Measurements from ENCODE around the gene CALR3. TPM values are rescaled to one million over a fixed set of nuclear protein-coding genes. Genes with fewer than 3 reads are reported as not detected.

The CALR3 gene
- total RNA-seq, 4 donors from 2014 or later = not detected

- intact Hi-C loops (cut with DNase I) = no loop called here
- no peak for DNase-seq (ENCODE audit: extremely low spot score)
- peaks cover 11 to 88% (median 64%) of the 10 kb centered on the region in 4 donors for H3K36me3 ChIP-seq
These were observed 62.0 kb downstream of the CALR3 start for GRCh38 chr19:16433986-16434385.

GRCh38 chr19:16429759-16430091 is 66.2 kb downstream of the CALR3 start:
- 83% methylated on average over 2 of the region's 3 CpGs for WGBS

More at GRCh38 chr19:16433986-16434385, 62.0 kb downstream of the CALR3 start:
- H3K4me1 ChIP-seq = peaks cover 31 to 35% (median 34%) of the 10 kb centered on the region in 4 donors
- H3K4me3 ChIP-seq = no peak overlapping the region
- TF ChIP-seq POLR2A (IDR thresholded peaks at IDR 0.05; ENCODE audit: low read depth) = no peak
- TF ChIP-seq, protein P1, sequence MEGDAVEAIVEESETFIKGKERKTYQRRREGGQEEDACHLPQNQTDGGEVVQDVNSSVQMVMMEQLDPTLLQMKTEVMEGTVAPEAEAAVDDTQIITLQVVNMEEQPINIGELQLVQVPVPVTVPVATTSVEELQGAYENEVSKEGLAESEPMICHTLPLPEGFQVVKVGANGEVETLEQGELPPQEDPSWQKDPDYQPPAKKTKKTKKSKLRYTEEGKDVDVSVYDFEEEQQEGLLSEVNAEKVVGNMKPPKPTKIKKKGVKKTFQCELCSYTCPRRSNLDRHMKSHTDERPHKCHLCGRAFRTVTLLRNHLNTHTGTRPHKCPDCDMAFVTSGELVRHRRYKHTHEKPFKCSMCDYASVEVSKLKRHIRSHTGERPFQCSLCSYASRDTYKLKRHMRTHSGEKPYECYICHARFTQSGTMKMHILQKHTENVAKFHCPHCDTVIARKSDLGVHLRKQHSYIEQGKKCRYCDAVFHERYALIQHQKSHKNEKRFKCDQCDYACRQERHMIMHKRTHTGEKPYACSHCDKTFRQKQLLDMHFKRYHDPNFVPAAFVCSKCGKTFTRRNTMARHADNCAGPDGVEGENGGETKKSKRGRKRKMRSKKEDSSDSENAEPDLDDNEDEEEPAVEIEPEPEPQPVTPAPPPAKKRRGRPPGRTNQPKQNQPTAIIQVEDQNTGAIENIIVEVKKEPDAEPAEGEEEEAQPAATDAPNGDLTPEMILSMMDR (IDR thresholded peaks at IDR 0.05) = no peak
- TF ChIP-seq EP300 (IDR thresholded peaks at IDR 0.05) = no peak
- TF ChIP-seq POLR2AphosphoS5 (IDR thresholded peaks at IDR 0.05) = no peak
- H3K9me3 ChIP-seq = no peaks in the 10 kb centered on the region
- 92% methylated on average over 3 of the region's 3 CpGs for WGBS
- no peaks in the 10 kb centered on the region for H3K27me3 ChIP-seq
- peak overlapping the region in 2 of 4 donors; percentile 72 to 80 for H3K27ac ChIP-seq (replicated peaks in 1 of 4)

DNA sequence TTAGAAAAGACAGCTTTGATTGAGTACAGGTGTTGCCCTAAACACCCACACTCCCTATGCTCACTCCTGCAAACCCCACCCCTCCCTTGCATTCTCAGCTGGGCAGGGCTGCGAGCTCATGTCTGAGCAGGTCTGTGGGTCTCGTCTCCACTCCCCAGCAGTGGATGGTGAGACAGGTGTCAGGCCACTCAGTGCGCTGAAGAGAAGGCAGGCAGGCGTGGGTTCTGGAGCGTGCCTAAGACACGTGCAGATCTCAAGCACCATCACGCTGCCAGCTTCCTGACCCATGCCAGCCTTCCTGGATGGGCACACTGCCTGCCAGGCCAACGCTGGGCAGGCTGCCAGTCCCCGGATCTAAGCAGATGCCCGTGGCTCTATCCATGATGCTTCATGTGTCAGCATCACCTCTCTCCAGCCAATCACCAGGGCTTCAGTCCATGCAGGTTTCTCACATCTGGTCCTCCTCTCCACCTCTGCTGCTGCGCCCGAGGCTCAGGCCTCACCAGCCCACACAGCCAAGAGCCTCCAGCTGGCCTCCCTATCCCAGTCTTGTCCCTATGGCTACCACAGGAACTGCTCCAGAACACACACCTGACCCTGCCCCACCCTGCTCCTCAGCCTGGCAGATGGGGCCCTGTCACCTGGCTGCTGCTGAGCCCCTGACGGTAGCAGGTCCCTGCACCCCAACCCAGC is 66.8 kb downstream of the CALR3 start:
- Histone ChIP-seq H3K36me3 (peaks cover 37 to 98% (median 90%) of the 10 kb centered on the region in 4 donors), H3K4me3 (no peak overlapping the region), H3K27me3 (no peaks in the 10 kb centered on the region), H3K4me1 (peaks cover 6 to 11% (median 9%) of the 10 kb centered on the region in 4 donors), H3K9me3 (no peaks in the 10 kb centered on the region), H3K27ac (replicated peaks in 1 of 4) (peak overlapping the region in 2 of 4 donors; percentile 16 to 53)
- intact Hi-C loops (cut with DNase I) = no loop called here
- no peak for DNase-seq (ENCODE audit: extremely low spot score)
- TF ChIP-seq POLR2AphosphoS5 (IDR thresholded peaks at IDR 0.05) = peak; percentile 39 to 43
- TF ChIP-seq EP300 (IDR thresholded peaks at IDR 0.05) = no peak
- TF ChIP-seq, protein P1 (IDR thresholded peaks at IDR 0.05) = no peak
- WGBS = 61% methylated on average over 11 of the region's 13 CpGs

More at GRCh38 chr19:16429759-16430091, 66.2 kb downstream of the CALR3 start:
- Histone ChIP-seq H3K36me3 (peaks cover 32 to 97% (median 90%) of the 10 kb centered on the region in 4 donors), H3K9me3 (no peaks in the 10 kb centered on the region), H3K4me1 (peaks cover 9 to 15% (median 12%) of the 10 kb centered on the region in 4 donors), H3K27me3 (no peaks in the 10 kb centered on the region), H3K27ac (replicated peaks in 1 of 4) (peak overlapping the region in 1 of 4 donors; percentile 53), H3K4me3 (no peak overlapping the region)
- TF ChIP-seq, protein P1 (IDR thresholded peaks at IDR 0.05) = no peak
- no peak for TF ChIP-seq EP300 (IDR thresholded peaks at IDR 0.05)
- TF ChIP-seq POLR2A (IDR thresholded peaks at IDR 0.05; ENCODE audit: low read depth) = no peak
- TF ChIP-seq POLR2AphosphoS5 (IDR thresholded peaks at IDR 0.05) = no peak
- DNase-seq (ENCODE audit: extremely low spot score) = no peak
- intact Hi-C loops (cut with DNase I) = no loop called here

Small RNA genes lying within 50 kb of the gene (small RNA-seq; reads per million reads assigned to genes)
- gene RN7SL146P = 0 to 0.08 (median 0) reads per million in 3 donors

Other genes starting within 250 kb of the CALR3 start
- gene KLF2, start 171.3 kb downstream of the CALR3 start, total RNA-seq = 10 to 100 TPM; 64.9 to 74.1 (median 68.5) TPM
- 10 to 100 TPM; 14.2 to 30.8 (median 18.0) TPM for gene EPS15L1, start 24.2 kb downstream of the CALR3 start, total RNA-seq
- gene C19orf44, start 227 bp upstream of the CALR3 start, total RNA-seq = 10 to 100 TPM in 1 of 4 donors, 1 to 10 TPM in 3; 7.0 to 10.4 (median 8.5) TPM
- 10 to 100 TPM in 3 of 4 donors, 1 to 10 TPM in 1; 9.1 to 18.0 (median 12.9) TPM for gene CHERP, start 46.3 kb upstream of the CALR3 start, total RNA-seq
- gene SLC35E1, start 76.2 kb upstream of the CALR3 start, total RNA-seq = 10 to 100 TPM; 22.8 to 39.7 (median 34.0) TPM
- 10 to 100 TPM in 2 of 4 donors, 1 to 10 TPM in 2; 4.2 to 11.7 (median 8.8) TPM for gene MED26, start 132.0 kb upstream of the CALR3 start, total RNA-seq
- gene SMIM7, start 164.0 kb upstream of the CALR3 start, total RNA-seq = 10 to 100 TPM; 58.5 to 85.0 (median 69.8) TPM
- gene TMEM38A, start 165.0 kb upstream of the CALR3 start, total RNA-seq = 10 to 100 TPM in 1 of 4 donors, 1 to 10 TPM in 3; 6.3 to 10.4 (median 7.7) TPM
- under 1 TPM; under 0.01 to 0.17 (median 0.06) TPM for gene NWD1, start 223.7 kb upstream of the CALR3 start, total RNA-seq